Fibroblast of mammary gland (primary cell): Measurements from ENCODE around the gene F12.

ENCODE experiments used
- DNase-seq: peaks from one replicate; pipeline ENCODE4 v3.0.0-alpha.2; 2010; ENCODE audit warnings: low read depth
- H3K4me3 ChIP-seq: 2 replicates; pipeline ENCODE4 v1.5.1; 2011; ENCODE audit warnings: low read depth, mild to moderate bottlenecking, low read length, moderate library complexity; ENCODE audit not compliant: control insufficient read depth
- TF ChIP-seq, protein P1 (sequence below): conservative IDR thresholded peaks from 2 replicates; pipeline ENCODE4 v1.5.1; 2011; ENCODE audit warnings: low read depth, low read length, inconsistent platforms; ENCODE audit not compliant: control insufficient read depth, insufficient read depth

F12 gene

DNA sequence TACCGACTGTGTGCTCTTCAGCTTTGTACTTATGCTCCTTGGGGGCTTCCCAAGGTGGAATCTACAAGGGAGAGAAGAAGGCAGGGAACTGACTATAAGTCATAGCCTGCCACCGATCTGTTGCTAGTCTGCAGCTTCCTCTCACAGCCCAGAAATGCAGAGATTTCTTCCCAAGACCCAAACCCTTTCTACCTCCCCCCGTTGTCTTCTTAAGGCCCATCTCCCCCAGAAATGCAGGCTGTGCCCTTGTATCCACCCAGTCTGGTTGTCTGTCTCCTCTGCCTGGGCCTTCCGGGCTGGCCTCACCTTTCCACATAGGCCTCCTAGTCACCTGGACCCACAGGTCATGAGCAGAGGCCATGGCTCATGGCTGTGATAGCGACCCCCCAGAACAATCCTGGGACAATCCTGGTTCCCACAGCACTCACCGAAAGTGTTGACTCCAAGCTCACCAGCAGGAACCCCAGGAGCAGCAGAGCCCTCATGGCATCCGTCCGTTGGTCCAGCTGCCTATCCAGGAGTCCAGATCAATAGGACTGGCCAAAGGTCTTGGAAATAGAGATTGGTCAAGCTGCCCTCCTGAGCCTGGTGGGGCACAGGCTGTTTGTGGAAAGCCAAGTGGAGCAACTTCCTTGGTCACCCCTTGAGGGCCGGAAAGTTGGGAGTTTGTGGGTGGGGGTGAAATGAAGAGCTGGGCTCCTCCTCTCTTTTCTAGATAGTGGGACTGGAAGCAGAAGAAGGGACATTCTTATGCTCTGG, at the start of gene F12:
Gene F12, minus strand, starts transcription at position 522 of the 759 bp plus-strand sequence. Its CDS starts 37 bp downstream, at position 485.
- TF ChIP-seq, protein P1, sequence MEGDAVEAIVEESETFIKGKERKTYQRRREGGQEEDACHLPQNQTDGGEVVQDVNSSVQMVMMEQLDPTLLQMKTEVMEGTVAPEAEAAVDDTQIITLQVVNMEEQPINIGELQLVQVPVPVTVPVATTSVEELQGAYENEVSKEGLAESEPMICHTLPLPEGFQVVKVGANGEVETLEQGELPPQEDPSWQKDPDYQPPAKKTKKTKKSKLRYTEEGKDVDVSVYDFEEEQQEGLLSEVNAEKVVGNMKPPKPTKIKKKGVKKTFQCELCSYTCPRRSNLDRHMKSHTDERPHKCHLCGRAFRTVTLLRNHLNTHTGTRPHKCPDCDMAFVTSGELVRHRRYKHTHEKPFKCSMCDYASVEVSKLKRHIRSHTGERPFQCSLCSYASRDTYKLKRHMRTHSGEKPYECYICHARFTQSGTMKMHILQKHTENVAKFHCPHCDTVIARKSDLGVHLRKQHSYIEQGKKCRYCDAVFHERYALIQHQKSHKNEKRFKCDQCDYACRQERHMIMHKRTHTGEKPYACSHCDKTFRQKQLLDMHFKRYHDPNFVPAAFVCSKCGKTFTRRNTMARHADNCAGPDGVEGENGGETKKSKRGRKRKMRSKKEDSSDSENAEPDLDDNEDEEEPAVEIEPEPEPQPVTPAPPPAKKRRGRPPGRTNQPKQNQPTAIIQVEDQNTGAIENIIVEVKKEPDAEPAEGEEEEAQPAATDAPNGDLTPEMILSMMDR = no peak
- no peak within 1 kb of the TSS for H3K4me3 ChIP-seq

DNA sequence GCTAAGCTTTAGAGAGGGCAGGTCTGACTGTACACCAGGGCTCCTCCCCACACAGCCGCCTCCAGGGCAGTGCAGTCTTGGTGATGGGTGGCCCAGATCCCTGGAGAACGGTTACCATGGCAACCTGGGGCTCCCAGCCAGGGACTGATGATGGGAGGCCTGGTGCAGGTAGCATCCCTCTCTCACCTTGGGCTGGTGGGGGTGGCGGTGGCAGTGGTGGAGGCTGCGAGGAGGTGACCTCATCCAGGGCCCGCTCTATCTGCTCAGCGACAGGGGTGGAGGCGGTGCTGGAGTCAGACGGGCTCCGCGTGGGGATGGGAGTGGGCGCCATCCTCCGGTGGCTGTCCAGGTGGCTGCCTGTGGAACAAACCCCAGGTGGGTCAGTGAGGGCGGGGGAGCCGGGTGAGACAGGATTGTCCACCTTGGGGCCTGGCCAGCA, 49.6 kb upstream of the F12 start:
- no peak overlapping the region for H3K4me3 ChIP-seq
- peak; percentile 50 for DNase-seq
- TF ChIP-seq, protein P1 = no peak

More for the DNA sequence above, at the start of gene F12:
- no peak for DNase-seq

DNA sequence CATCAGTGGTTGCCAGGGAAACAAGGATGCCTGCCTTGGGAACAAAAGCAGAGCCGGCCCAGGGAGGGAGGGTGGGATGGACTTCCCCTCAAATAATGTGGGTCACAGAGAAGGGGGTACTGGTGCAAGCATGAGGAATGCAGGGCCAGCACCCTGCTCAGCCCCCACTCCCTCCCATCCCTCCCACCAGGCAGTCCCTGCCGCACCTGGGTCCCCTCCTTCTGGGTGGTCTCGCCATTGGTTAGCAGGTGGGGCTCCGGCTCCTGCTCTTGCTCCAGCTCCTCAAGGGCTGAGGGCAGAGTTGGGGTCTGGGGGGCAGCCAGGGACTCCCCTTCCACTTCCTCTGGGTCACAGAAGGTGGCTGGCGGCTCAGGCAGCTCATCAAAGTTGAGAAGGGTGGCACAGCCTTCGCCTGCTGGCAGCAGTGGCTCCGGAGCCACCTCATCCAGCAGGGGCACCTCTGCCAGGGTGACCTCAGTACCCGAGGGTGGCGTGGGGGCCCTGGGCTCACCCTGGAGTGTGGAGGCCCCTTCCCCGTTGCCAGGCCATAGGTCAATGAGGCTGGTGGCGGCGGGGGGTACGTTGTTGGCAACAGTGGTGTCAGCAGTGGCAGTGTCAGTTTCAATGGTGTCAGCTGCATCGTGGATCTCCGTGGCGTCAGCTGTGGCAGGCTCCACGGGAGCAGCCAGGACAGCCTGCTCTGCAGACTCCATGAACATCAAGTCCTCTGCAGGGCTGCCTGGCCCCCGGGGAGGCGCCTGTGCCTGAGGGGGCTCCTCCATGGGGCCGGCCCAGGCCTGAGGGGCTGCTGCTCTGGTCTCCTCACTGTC, 48.7 kb upstream of the F12 start:
- TF ChIP-seq, protein P1 = no peak
- no peak overlapping the region for H3K4me3 ChIP-seq
- no peak for DNase-seq

DNA sequence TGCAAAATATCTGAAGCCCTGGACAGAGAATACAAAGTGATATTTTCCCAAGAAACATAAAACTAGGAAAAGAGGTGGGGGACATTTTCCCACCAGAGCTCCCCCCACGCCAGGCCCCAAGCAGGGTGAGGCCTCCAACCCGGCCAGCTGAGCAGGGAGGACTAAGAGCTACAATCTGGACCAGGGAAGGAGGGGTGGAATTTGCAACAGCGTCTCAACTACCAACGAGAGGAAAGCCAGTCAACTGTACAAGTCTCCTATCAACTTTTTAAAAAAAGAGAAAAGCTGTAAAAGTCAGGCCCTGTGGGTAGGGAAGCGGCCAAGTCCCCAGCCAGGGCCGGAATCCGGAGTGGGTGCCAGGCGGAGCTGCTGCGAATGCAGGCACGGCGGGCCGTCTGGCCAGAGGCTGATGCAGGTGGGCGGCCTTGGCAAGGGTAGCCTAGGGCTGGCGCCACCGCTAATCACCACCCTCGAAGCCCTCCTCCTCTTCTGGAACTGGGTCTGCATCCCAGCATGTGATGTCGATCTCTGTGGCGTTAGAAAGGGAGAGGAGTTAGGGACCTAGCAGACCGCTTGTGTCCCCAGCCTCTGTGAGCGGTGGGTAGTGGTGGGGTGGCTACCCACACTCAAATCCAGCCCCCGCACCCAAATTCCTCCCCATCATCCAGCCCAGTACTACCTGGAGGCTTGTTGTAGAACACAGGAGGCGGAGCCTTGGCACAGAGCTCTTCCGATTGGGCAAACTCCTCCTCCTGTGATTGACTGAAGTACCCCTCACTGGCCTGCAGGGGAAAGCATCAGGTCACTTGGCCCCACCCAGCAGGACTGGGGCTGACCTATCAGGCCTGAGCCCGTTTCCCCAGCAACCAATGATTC, 47.9 kb upstream of the F12 start:
- TF ChIP-seq, protein P1 = peak; percentile 73
- H3K4me3 ChIP-seq = no peak overlapping the region
- DNase-seq = peak; percentile 98

DNA sequence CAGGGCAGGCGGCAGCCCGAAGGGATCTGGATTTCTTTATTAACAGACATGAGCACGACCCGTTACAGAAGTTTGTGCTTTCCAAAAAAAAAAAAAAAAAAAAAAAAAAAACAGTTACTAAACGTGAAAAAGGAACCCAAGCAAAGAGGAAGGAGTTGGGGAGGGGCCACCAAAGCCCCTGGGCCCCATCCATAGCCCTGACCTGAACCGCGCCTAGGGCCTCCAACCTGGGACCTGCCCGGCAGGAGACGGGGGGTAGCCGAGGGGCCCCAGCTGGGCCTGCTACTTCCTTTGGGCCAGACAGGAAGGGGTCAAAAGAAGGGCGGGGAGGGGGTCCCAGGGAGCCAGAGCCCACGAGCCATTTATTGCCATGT, 47.2 kb upstream of the F12 start:
- DNase-seq = no peak
- TF ChIP-seq, protein P1 = no peak
- H3K4me3 ChIP-seq = no peak overlapping the region
